ENCODE results near the gene CHCHD6.

DNA sequence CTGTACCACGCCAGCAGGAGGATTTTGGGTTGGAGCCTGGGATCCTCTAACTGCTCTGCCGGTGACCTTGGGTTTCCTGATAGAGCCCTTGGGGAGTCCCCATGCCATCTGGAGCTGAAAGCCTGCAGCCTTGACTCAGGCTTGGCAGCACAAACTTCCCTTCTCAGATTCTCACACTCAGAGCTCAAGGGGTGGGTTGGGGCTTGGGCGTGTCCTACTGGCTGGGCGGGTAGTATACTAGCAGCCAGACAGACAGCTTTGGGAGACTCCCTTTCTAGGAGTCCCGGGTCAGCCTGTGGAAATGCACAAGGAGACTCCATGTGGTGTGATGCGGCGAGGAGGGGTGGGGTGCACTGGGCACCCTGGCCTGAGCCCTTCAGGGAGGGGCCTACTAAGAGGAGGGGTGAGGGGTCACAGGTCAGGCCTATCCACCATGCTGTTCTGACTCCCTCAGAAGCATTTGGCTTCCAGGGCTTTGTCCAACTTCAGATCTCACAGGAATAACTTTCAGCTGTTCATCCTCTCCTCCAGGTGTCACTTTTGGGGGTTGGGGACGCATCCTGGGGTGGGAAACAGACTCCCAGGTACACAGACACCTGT is 257.3 kb downstream of the CHCHD6 start:
- TF ChIP-seq, protein P1, sequence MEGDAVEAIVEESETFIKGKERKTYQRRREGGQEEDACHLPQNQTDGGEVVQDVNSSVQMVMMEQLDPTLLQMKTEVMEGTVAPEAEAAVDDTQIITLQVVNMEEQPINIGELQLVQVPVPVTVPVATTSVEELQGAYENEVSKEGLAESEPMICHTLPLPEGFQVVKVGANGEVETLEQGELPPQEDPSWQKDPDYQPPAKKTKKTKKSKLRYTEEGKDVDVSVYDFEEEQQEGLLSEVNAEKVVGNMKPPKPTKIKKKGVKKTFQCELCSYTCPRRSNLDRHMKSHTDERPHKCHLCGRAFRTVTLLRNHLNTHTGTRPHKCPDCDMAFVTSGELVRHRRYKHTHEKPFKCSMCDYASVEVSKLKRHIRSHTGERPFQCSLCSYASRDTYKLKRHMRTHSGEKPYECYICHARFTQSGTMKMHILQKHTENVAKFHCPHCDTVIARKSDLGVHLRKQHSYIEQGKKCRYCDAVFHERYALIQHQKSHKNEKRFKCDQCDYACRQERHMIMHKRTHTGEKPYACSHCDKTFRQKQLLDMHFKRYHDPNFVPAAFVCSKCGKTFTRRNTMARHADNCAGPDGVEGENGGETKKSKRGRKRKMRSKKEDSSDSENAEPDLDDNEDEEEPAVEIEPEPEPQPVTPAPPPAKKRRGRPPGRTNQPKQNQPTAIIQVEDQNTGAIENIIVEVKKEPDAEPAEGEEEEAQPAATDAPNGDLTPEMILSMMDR (IDR thresholded peaks at IDR 0.05), result peak in 1 of 6 experiments; percentile 2
- TF ChIP-seq POLR2A (IDR thresholded peaks at IDR 0.05), result peak in 1 of 4 donors; percentile 20
